ES-I3 (cell line): ENCODE measurements around the gene WDR64.
"Not testable (repeated sequence)": the region's sequence is repeated elsewhere in the genome, so short reads cannot be mapped to it uniquely, and the experiment has no call there.

Source experiments
- H3K36me3 ChIP-seq: 2 replicates; pipeline ENCODE4 v1.6.1; 2013; ENCODE audit warnings: mild to moderate bottlenecking, low read length, control low read depth, moderate library complexity; ENCODE audit not compliant: insufficient read depth
- H3K4me1 ChIP-seq: 2 replicates; pipeline ENCODE4 v1.6.1; 2013; ENCODE audit warnings: mild to moderate bottlenecking, control low read depth, low read length; ENCODE audit not compliant: insufficient read depth
- H3K9ac ChIP-seq: 2 replicates; pipeline ENCODE4 v1.6.1; 2013; ENCODE audit warnings: low read depth, mild to moderate bottlenecking, low read length, moderate library complexity
- H3K9me3 ChIP-seq: 2 replicates; pipeline ENCODE4 v1.6.1; 2013; ENCODE audit warnings: mild to moderate bottlenecking, low read length, moderate library complexity; ENCODE audit not compliant: control insufficient read depth, insufficient read depth

The WDR64 gene

GRCh38 chr1:241817956-241818612 is 166.0 kb downstream of the WDR64 start:
- Histone ChIP-seq H3K9me3 (no peaks in the 10 kb centered on the region), H3K4me1 (no peaks in the 10 kb centered on the region), H3K36me3 (no peaks in the 10 kb centered on the region), H3K9ac (no peak overlapping the region)

GRCh38 chr1:241819340-241819866 is 167.3 kb downstream of the WDR64 start:
- H3K36me3 ChIP-seq, result no peaks in the 10 kb centered on the region
- H3K9me3 ChIP-seq, result no peaks in the 10 kb centered on the region
- no peak overlapping the region for H3K9ac ChIP-seq
- H3K4me1 ChIP-seq, result no peaks in the 10 kb centered on the region

GRCh38 chr1:241821363-241821762 is 169.3 kb downstream of the WDR64 start:
- no peak overlapping the region for H3K9ac ChIP-seq
- no peaks in the 10 kb centered on the region for H3K9me3 ChIP-seq
- no peaks in the 10 kb centered on the region for H3K4me1 ChIP-seq
- H3K36me3 ChIP-seq, result no peaks in the 10 kb centered on the region

GRCh38 chr1:241822846-241823245 is 170.8 kb downstream of the WDR64 start:
- no peaks in the 10 kb centered on the region for H3K4me1 ChIP-seq
- no peak overlapping the region for H3K9ac ChIP-seq
- H3K9me3 ChIP-seq, result no peaks in the 10 kb centered on the region
- no peaks in the 10 kb centered on the region for H3K36me3 ChIP-seq

- Histone ChIP-seq H3K9ac (no peak overlapping the region), H3K9me3 (no peaks in the 10 kb centered on the region), H3K4me1 (no peaks in the 10 kb centered on the region), H3K36me3 (no peaks in the 10 kb centered on the region)
Observed at GRCh38 chr1:241823925-241824324, 171.8 kb downstream of the WDR64 start.

- no peaks in the 10 kb centered on the region for H3K4me1 ChIP-seq
- no peak overlapping the region for H3K9ac ChIP-seq
- no peaks in the 10 kb centered on the region for H3K9me3 ChIP-seq
- no peaks in the 10 kb centered on the region for H3K36me3 ChIP-seq
Observed at GRCh38 chr1:241825581-241825980, 173.5 kb downstream of the WDR64 start.

- not testable (repeated sequence) for H3K36me3 ChIP-seq, H3K9me3 ChIP-seq, H3K4me1 ChIP-seq, H3K9ac ChIP-seq
Observed at GRCh38 chr1:241826613-241827012, 174.5 kb downstream of the WDR64 start.

- Histone ChIP-seq H3K4me1 (no peaks in the 10 kb centered on the region), H3K9me3 (no peaks in the 10 kb centered on the region), H3K9ac (no peak overlapping the region), H3K36me3 (no peaks in the 10 kb centered on the region)
Observed at GRCh38 chr1:241827264-241827663, 175.2 kb downstream of the WDR64 start.

GRCh38 chr1:241828463-241829021 is 176.5 kb downstream of the WDR64 start:
- Histone ChIP-seq H3K9me3 (no peaks in the 10 kb centered on the region), H3K4me1 (no peaks in the 10 kb centered on the region), H3K36me3 (no peaks in the 10 kb centered on the region), H3K9ac (no peak overlapping the region)

GRCh38 chr1:241829468-241829867 is 177.4 kb downstream of the WDR64 start:
- H3K36me3 ChIP-seq, result no peaks in the 10 kb centered on the region
- H3K4me1 ChIP-seq, result no peaks in the 10 kb centered on the region
- H3K9me3 ChIP-seq, result no peaks in the 10 kb centered on the region
- H3K9ac ChIP-seq, result no peak overlapping the region

- Histone ChIP-seq H3K36me3 (no peaks in the 10 kb centered on the region), H3K9me3 (no peaks in the 10 kb centered on the region), H3K9ac (no peak overlapping the region), H3K4me1 (no peaks in the 10 kb centered on the region)
Observed at GRCh38 chr1:241834733-241835377, 182.8 kb downstream of the WDR64 start.

- Histone ChIP-seq H3K4me1 (no peaks in the 10 kb centered on the region), H3K9me3 (no peaks in the 10 kb centered on the region), H3K36me3 (no peaks in the 10 kb centered on the region), H3K9ac (no peak overlapping the region)
Observed at GRCh38 chr1:241836941-241837340, 184.9 kb downstream of the WDR64 start.

GRCh38 chr1:241837416-241837815 is 185.3 kb downstream of the WDR64 start:
- H3K9ac ChIP-seq, result no peak overlapping the region
- no peaks in the 10 kb centered on the region for H3K9me3 ChIP-seq
- no peaks in the 10 kb centered on the region for H3K4me1 ChIP-seq
- H3K36me3 ChIP-seq, result no peaks in the 10 kb centered on the region

GRCh38 chr1:241837901-241838300 is 185.8 kb downstream of the WDR64 start:
- Histone ChIP-seq H3K4me1 (no peaks in the 10 kb centered on the region), H3K36me3 (no peaks in the 10 kb centered on the region), H3K9me3 (no peaks in the 10 kb centered on the region), H3K9ac (no peak overlapping the region)

GRCh38 chr1:241838897-241839296 is 186.8 kb downstream of the WDR64 start:
- Histone ChIP-seq H3K9me3 (no peaks in the 10 kb centered on the region), H3K9ac (no peak overlapping the region), H3K4me1 (no peaks in the 10 kb centered on the region), H3K36me3 (no peaks in the 10 kb centered on the region)
